HCT116 (cell line): ENCODE results near the gene TULP4. TPM values are rescaled to one million over a fixed set of nuclear protein-coding genes. Genes with fewer than 3 reads are reported as not detected.

ENCODE experiments used
- ATAC-seq: fragments of 200-7000 bp; cut with Tn5 transposase; 2 replicates; pipeline ENCODE4 v1.9.1; 2020; ENCODE audit warnings: mild to moderate bottlenecking, moderate library complexity
- BruUV-seq: library from RNA; stranded (reverse); fragments of 400-500 nt; replicated peaks from 2 replicates; lab custom pipeline; 2021; lab: Mats Ljungman, UMichigan
- CTCF ChIA-PET: fragments of 300-600 bp; sonication (Branson Sonifier 250); formaldehyde crosslinking; loops from one replicate; lab custom pipeline; 2021; ENCODE audit warnings: antibody characterized with exemption; lab: Charles Lee
- POLR2A ChIA-PET: fragments of 300-600, 350-600 bp; sonication (Branson Sonifier 250); formaldehyde crosslinking; loops from one replicate; lab custom pipeline; 2021; ENCODE audit warnings: antibody characterized with exemption; lab: Charles Lee
- RAD21 ChIA-PET, 2 experiments: fragments of 300-600 bp; sonication (Branson Sonifier 250); formaldehyde crosslinking; loops; one replicate each; lab custom pipeline; 2023; ENCODE audit warnings: low total read pairs in 2 of 2; ENCODE audit not compliant: uncharacterized antibody in 2 of 2, unreplicated experiment in 2 of 2, low non-redundant PET in 1 of 2; lab: Charles Lee
- DNase-seq: peaks from one replicate; pipeline ENCODE4 v3.0.0-alpha.2; 2010; ENCODE audit warnings: low read depth, low spot score
- H2AFZ ChIP-seq: fragments of 200-600 bp; shearing (Covaris generic), sonication (generic); 2 replicates; pipeline ENCODE4 v1.6.1; 2017; ENCODE audit warnings: low read depth, mixed run types, mixed read lengths, antibody characterized with exemption, low read length; ENCODE audit not compliant: poor library complexity, severe bottlenecking
- H3K27ac ChIP-seq: 2 replicates; pipeline ENCODE4 v1.5.1; 2012; ENCODE audit warnings: low read depth, low read length
- H3K27me3 ChIP-seq: fragments of 200-600 bp; sonication (generic); 2 replicates; pipeline ENCODE4 v1.6.1; 2016; ENCODE audit warnings: mixed run types, low read length, mixed read lengths; ENCODE audit not compliant: insufficient read depth
- H3K36me3 ChIP-seq, 2 experiments: fragments of 200-500 bp in 1 of 2; fragments of 200-600 bp in 1 of 2; sonication (Bioruptor generic) in 1 of 2; sonication (generic) in 1 of 2; 2 replicates each; pipeline versions ENCODE4 v1.5.1 to v1.6.1; 2014 to 2016; ENCODE audit warnings: low read length in 2 of 2, inconsistent platforms in 1 of 2, mixed read lengths in 1 of 2, mixed run types in 1 of 2; ENCODE audit not compliant: insufficient read depth in 2 of 2, control insufficient read depth in 1 of 2
- H3K4me1 ChIP-seq, 2 experiments: fragments of 200-600 bp in 1 of 2; sonication (generic) in 1 of 2; 2 replicates each; pipeline versions ENCODE4 v1.5.1 to v1.6.1; 2012 to 2017; ENCODE audit warnings: low read length in 2 of 2, inconsistent platforms in 1 of 2, mild to moderate bottlenecking in 1 of 2, mixed read lengths in 1 of 2, mixed run types in 1 of 2, moderate library complexity in 1 of 2; ENCODE audit not compliant: insufficient read depth in 2 of 2, control insufficient read depth in 1 of 2
- H3K4me2 ChIP-seq: fragments of 200-600 bp; sonication (generic); 2 replicates; pipeline ENCODE4 v1.6.1; 2017; ENCODE audit warnings: mixed run types, low read length, mixed read lengths
- H3K4me3 ChIP-seq, 2 experiments: fragments of 200-600 bp in 1 of 2; sonication (generic) in 1 of 2; replicated peaks in 1 of 2; 2 replicates each; pipeline ENCODE4 v1.5.1; 2011 to 2016; ENCODE audit warnings: low read length in 2 of 2, control low read depth in 1 of 2, low read depth in 1 of 2, mild to moderate bottlenecking in 1 of 2, mixed read lengths in 1 of 2, mixed run types in 1 of 2
- H3K79me2 ChIP-seq: fragments of 200-600 bp; sonication (generic); 2 replicates; pipeline ENCODE4 v1.6.1; 2017; ENCODE audit warnings: mild to moderate bottlenecking, mixed run types, low read length, moderate library complexity, mixed read lengths; ENCODE audit not compliant: insufficient read depth
- H3K9ac ChIP-seq: fragments of 200-600 bp; sonication (generic); 2 replicates; pipeline ENCODE4 v1.6.1; 2016; ENCODE audit warnings: low read length, mixed read lengths
- H3K9me2 ChIP-seq: fragments of 200-600 bp; sonication (generic), shearing (Covaris generic); 2 replicates; pipeline ENCODE4 v1.6.1; 2017; ENCODE audit warnings: mixed run types, mild to moderate bottlenecking, moderate library complexity; ENCODE audit not compliant: insufficient read depth
- H3K9me3 ChIP-seq, 2 experiments: fragments of 200-500 bp in 1 of 2; fragments of 200-600 bp in 1 of 2; sonication (Bioruptor generic) in 1 of 2; sonication (generic) in 1 of 2; 2 replicates each; pipeline ENCODE4 v1.6.1; 2014 to 2017; ENCODE audit warnings: low read length in 2 of 2, mixed read lengths in 2 of 2, inconsistent platforms in 1 of 2, low read depth in 1 of 2, mild to moderate bottlenecking in 1 of 2, mixed run types in 1 of 2, moderate library complexity in 1 of 2; ENCODE audit not compliant: control insufficient read depth in 1 of 2, insufficient read depth in 1 of 2
- H4K20me1 ChIP-seq: fragments of 200-600 bp; sonication (generic), shearing (Covaris generic); 2 replicates; pipeline ENCODE4 v1.6.1; 2017; ENCODE audit warnings: mixed run types, mild to moderate bottlenecking, moderate library complexity; ENCODE audit not compliant: insufficient read depth
- ATF3 ChIP-seq: IDR thresholded peaks from 2 replicates; pipeline ENCODE4 v1.6.1; 2012
- CEBPB ChIP-seq: IDR thresholded peaks from 2 replicates; pipeline ENCODE4 v1.6.1; 2012; ENCODE audit warnings: low read depth
- ELF1 ChIP-seq: IDR thresholded peaks from 2 replicates; pipeline ENCODE4 v1.6.1; 2012; ENCODE audit warnings: low read depth, borderline replicate concordance
- EZH2 ChIP-seq: fragments of 200-600 bp; sonication (generic); IDR thresholded peaks from 2 replicates; pipeline ENCODE4 v1.6.1; 2017; ENCODE audit warnings: antibody characterized with exemption, mixed run types
- EZH2phosphoT487 ChIP-seq: fragments of 200-600 bp; IDR thresholded peaks from 2 replicates; pipeline ENCODE4 v1.6.1; 2018; ENCODE audit warnings: antibody characterized with exemption, borderline replicate concordance
- FOSL1 ChIP-seq: IDR thresholded peaks from 2 replicates; pipeline ENCODE4 v1.6.1; 2012; ENCODE audit warnings: low read depth
- JUND ChIP-seq: IDR thresholded peaks from 2 replicates; pipeline ENCODE4 v1.6.1; 2012
- POLR2AphosphoS5 ChIP-seq: IDR thresholded peaks from 2 replicates; pipeline ENCODE4 v1.6.1; 2011; ENCODE audit warnings: mild to moderate bottlenecking, low read depth, low read length, moderate library complexity
- RAD21 ChIP-seq: IDR thresholded peaks from 2 replicates; pipeline ENCODE4 v1.6.1; 2012; ENCODE audit warnings: low read depth, mild to moderate bottlenecking
- SIN3A ChIP-seq: IDR thresholded peaks from 2 replicates; pipeline ENCODE4 v1.6.1; 2012; ENCODE audit warnings: low read depth
- TCF7L2 ChIP-seq: IDR thresholded peaks from 2 replicates; pipeline ENCODE4 v1.7.0; 2011; ENCODE audit warnings: borderline replicate concordance, inconsistent platforms; ENCODE audit not compliant: insufficient read depth, insufficient read length; ENCODE audit errors: extremely low read depth
- YY1 ChIP-seq: IDR thresholded peaks from 2 replicates; pipeline ENCODE4 v1.6.1; 2011; ENCODE audit warnings: low read length, low read depth, moderate library complexity, mild to moderate bottlenecking; ENCODE audit not compliant: insufficient replicate concordance; ENCODE audit errors: extremely low read depth
- intact Hi-C: fragments of 100-400 bp; cut with micrococcal nuclease; formaldehyde crosslinking; loops from 2 replicates; pipeline ENCODE4 v1.10.0; 2022
- total RNA-seq: library from RNA; stranded (reverse); gene quantifications from one replicate; pipeline ENCODE4 v1.2.1, GENCODE V29; 2021; ENCODE audit not compliant: unreplicated experiment
- TF ChIP-seq, protein P1 (sequence below), 3 experiments: fragments of 200-600 bp in 1 of 3; sonication (generic) in 1 of 3; IDR thresholded peaks in 2 of 3; conservative IDR thresholded peaks in 1 of 3; 2 replicates each; pipeline ENCODE4 v1.5.1; 2012 to 2017; ENCODE audit warnings: low read depth in 2 of 3, low read length in 2 of 3, antibody characterized with exemption in 1 of 3, borderline replicate concordance in 1 of 3, control low read depth in 1 of 3, mild to moderate bottlenecking in 1 of 3, mixed read lengths in 1 of 3, mixed run types in 1 of 3, moderate library complexity in 1 of 3; ENCODE audit not compliant: insufficient read depth in 1 of 3
- TF ChIP-seq, protein P2 (sequence below): IDR thresholded peaks from 2 replicates; pipeline ENCODE4 v1.6.1; 2012

TULP4 gene
- total RNA-seq, 1 experiment from 2014 or later, result 70.8 TPM

DNA sequence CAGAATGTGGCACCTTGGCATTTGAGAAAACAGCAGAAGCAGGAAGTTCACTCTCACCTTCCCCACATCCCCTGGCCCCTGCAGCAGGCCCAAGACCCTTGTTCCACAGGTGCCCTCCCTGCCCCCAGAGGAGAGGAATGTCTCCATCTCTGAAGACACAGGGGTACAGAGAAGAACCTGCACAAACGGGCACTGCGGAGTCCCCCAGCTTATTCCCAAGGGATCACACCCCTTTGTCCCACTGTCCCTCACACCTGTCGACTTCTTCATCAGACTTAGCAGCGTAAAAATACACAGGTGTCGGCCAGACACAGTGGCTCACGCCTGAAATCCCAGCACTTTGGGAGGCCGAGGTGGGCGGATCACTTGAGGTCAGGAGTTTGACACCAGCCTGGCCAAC, 204.8 kb downstream of the TULP4 start:
- H3K9ac ChIP-seq, result no peak overlapping the region
- H3K79me2 ChIP-seq, result no peaks in the 10 kb centered on the region

GRCh38 chr6:158517581-158517980, 205.3 kb downstream of the TULP4 start:
- Histone ChIP-seq H3K27ac (no peak overlapping the region), H3K9me3 (no peaks in the 10 kb centered on the region), H3K4me3 (no peak overlapping the region; a peak in 1 of 4 replicates), H2AFZ (no peak overlapping the region), H3K9me2 (no peaks in the 10 kb centered on the region), H3K27me3 (no peaks in the 10 kb centered on the region), H3K9ac (no peak overlapping the region), H4K20me1 (no peaks in the 10 kb centered on the region), H3K36me3 (no peaks in the 10 kb centered on the region), H3K79me2 (no peaks in the 10 kb centered on the region)
- ChIA-PET POLR2A (no interaction called here), CTCF (no interaction called here)
- no peak for ATAC-seq
- DNase-seq, result no peak
- TF ChIP-seq ATF3 (no peak), POLR2AphosphoS5 (no peak), JUND (no peak), EZH2 (no peak), SIN3A (no peak), EZH2phosphoT487 (no peak), TCF7L2 (no peak), YY1 (no peak)
- TF ChIP-seq, protein P1, sequence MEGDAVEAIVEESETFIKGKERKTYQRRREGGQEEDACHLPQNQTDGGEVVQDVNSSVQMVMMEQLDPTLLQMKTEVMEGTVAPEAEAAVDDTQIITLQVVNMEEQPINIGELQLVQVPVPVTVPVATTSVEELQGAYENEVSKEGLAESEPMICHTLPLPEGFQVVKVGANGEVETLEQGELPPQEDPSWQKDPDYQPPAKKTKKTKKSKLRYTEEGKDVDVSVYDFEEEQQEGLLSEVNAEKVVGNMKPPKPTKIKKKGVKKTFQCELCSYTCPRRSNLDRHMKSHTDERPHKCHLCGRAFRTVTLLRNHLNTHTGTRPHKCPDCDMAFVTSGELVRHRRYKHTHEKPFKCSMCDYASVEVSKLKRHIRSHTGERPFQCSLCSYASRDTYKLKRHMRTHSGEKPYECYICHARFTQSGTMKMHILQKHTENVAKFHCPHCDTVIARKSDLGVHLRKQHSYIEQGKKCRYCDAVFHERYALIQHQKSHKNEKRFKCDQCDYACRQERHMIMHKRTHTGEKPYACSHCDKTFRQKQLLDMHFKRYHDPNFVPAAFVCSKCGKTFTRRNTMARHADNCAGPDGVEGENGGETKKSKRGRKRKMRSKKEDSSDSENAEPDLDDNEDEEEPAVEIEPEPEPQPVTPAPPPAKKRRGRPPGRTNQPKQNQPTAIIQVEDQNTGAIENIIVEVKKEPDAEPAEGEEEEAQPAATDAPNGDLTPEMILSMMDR (IDR thresholded peaks at IDR 0.05 in 2 of 3, conservative IDR thresholded peaks at IDR 0.05 in 1 of 3; ENCODE audit: borderline replicate concordance in 1 of 3, insufficient read depth in 1 of 3, low read depth in 2 of 3, low read length in 2 of 3), result no peak
- TF ChIP-seq, protein P2, sequence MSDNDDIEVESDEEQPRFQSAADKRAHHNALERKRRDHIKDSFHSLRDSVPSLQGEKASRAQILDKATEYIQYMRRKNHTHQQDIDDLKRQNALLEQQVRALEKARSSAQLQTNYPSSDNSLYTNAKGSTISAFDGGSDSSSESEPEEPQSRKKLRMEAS, result no peak
- TF ChIP-seq, all 23 proteins: peak for 0
- H3K4me2 ChIP-seq, result peak overlapping the region; percentile 81
- RAD21 ChIA-PET, result no interaction called here
- BruUV-seq, result no TSS peak
- intact Hi-C loops, result no loop called here
- peaks cover 6 to 18% of the 10 kb centered on the region in 2 experiments; a peak in 3 of 4 replicates for H3K4me1 ChIP-seq

More for the DNA sequence above, 204.8 kb downstream of the TULP4 start:
- POLR2A ChIA-PET, result no interaction called here
- H3K4me2 ChIP-seq, result no peak overlapping the region
- H3K4me3 ChIP-seq, result no peak overlapping the region
- peaks cover 6 to 18% of the 10 kb centered on the region in 2 experiments; a peak in 3 of 4 replicates for H3K4me1 ChIP-seq
- intact Hi-C loops, result no loop called here
- no peaks in the 10 kb centered on the region for H3K27me3 ChIP-seq
- TF ChIP-seq, protein P2, result no peak
- TF ChIP-seq RAD21 (no peak), ELF1 (no peak), YY1 (no peak), CEBPB (no peak), EZH2 (no peak), FOSL1 (no peak)
- H4K20me1 ChIP-seq, result no peaks in the 10 kb centered on the region
- H3K9me2 ChIP-seq, result no peaks in the 10 kb centered on the region
- CTCF ChIA-PET, result no interaction called here
- RAD21 ChIA-PET, result no interaction called here
- no peaks in the 10 kb centered on the region for H3K9me3 ChIP-seq
- BruUV-seq, result no TSS peak
- no peaks in the 10 kb centered on the region for H3K36me3 ChIP-seq
- H3K27ac ChIP-seq, result no peak overlapping the region
- no peak for DNase-seq
- ATAC-seq, result no peak
- H2AFZ ChIP-seq, result no peak overlapping the region
